A549 (cell line): ENCODE results near the gene AKIRIN1.

Experiments
- HDAC2 ChIP-seq: fragments of 200-600 bp; sonication (generic); IDR thresholded peaks from 2 replicates; pipeline ENCODE4 v1.6.1; 2016
- TF ChIP-seq, protein P1 (sequence below): fragments of >200 bp; sonication (Bioruptor Twin); formaldehyde crosslinking; IDR thresholded peaks from 3 replicates; pipeline ENCODE4 v1.5.1; 2016

DNA sequence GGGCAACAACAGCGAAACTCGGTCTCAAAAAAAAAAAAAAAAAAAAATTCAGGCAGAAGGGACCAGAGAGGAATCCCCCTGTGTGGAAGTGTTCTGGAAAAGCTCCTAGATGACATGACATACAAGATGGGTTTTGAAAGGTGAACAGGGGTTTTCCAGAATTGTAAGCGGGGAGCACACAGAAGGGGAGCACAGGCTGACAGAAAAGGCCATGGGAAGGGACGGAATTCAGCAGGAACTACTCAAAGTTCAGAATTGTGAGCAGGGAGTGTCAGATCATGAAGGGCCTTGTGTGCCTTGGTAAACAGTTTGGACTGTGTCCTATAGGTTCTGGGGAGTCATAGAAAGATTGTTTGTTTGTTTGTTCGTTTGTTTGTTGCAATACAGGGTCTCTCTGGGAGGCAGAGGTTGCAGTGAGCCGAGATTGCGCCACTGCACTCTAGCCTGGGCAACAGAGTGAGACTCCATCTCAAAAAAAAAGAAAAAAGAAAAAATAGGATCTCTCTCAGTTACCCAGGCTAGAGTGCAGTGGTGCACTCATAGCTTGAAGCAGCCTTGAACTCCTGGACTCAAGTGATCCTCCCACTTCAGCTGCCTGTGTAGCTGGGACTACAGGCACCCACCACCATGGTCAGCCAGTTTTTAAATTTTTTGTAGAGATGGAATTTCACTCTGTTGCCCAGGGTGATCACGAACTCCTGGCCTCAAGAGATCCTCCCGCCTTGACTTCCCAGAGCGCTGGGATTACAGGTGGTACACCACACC, 48.2 kb upstream of the AKIRIN1 start:
- TF ChIP-seq, protein P1, sequence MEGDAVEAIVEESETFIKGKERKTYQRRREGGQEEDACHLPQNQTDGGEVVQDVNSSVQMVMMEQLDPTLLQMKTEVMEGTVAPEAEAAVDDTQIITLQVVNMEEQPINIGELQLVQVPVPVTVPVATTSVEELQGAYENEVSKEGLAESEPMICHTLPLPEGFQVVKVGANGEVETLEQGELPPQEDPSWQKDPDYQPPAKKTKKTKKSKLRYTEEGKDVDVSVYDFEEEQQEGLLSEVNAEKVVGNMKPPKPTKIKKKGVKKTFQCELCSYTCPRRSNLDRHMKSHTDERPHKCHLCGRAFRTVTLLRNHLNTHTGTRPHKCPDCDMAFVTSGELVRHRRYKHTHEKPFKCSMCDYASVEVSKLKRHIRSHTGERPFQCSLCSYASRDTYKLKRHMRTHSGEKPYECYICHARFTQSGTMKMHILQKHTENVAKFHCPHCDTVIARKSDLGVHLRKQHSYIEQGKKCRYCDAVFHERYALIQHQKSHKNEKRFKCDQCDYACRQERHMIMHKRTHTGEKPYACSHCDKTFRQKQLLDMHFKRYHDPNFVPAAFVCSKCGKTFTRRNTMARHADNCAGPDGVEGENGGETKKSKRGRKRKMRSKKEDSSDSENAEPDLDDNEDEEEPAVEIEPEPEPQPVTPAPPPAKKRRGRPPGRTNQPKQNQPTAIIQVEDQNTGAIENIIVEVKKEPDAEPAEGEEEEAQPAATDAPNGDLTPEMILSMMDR = no peak
- TF ChIP-seq HDAC2 = no peak
